DMS79 (cell line): ENCODE data around the gene USP17L29.
"Not testable (repeated sequence)": the region's sequence is repeated elsewhere in the genome, so short reads cannot be mapped to it uniquely, and the experiment has no call there.

Experiments used
- DNase-seq: peaks from one replicate; lab custom pipeline; 2025; lab: John Stamatoyannopoulos, UW

The USP17L29 gene

GRCh38 chr4:9353338-9353737 is at the start of gene USP17L29:
USP17L29 (plus strand) TSS chr4:9353638; CDS start chr4:9353638, 0 bp downstream.
- not testable (repeated sequence) for DNase-seq

GRCh38 chr4:9324191-9324590 is 29.2 kb upstream of the USP17L29 start:
- not testable (repeated sequence) for DNase-seq

- not testable (repeated sequence) for DNase-seq
Observed at GRCh38 chr4:9324865-9325264, 28.6 kb upstream of the USP17L29 start, which contains the start of gene USP17L24. USP17L24 (plus strand) TSS chr4:9325165; CDS start chr4:9325165, 0 bp downstream.

- not testable (repeated sequence) for DNase-seq
Observed at GRCh38 chr4:9329611-9330010, 23.8 kb upstream of the USP17L29 start, which contains the start of gene USP17L25. USP17L25 (plus strand) TSS chr4:9329911; CDS start chr4:9329911, 0 bp downstream.

- not testable (repeated sequence) for DNase-seq
Observed at GRCh38 chr4:9334358-9334757, 19.1 kb upstream of the USP17L29 start, which contains the start of gene USP17L26. USP17L26 (plus strand) TSS chr4:9334658; CDS start chr4:9334658, 0 bp downstream.

GRCh38 chr4:9339103-9339502 is 14.3 kb upstream of the USP17L29 start, which contains the start of gene USP17L5:
USP17L5 (plus strand) TSS chr4:9339403; CDS start chr4:9339403, 0 bp downstream.
- not testable (repeated sequence) for DNase-seq

- DNase-seq: not testable (repeated sequence)
Observed at GRCh38 chr4:9343848-9344247, 9.6 kb upstream of the USP17L29 start, which contains the start of gene USP17L27. USP17L27 (plus strand) TSS chr4:9344148; CDS start chr4:9344148, 0 bp downstream.

- not testable (repeated sequence) for DNase-seq
Observed at GRCh38 chr4:9348593-9348992, 4.8 kb upstream of the USP17L29 start, which contains the start of gene USP17L28. USP17L28 (plus strand) TSS chr4:9348893; CDS start chr4:9348893, 0 bp downstream.

- DNase-seq: not testable (repeated sequence)
Observed at GRCh38 chr4:9350866-9351265, 2.6 kb upstream of the USP17L29 start.

- not testable (repeated sequence) for DNase-seq
Observed at GRCh38 chr4:9362829-9363228, 9.4 kb downstream of the USP17L29 start, which contains the start of gene USP17L30. USP17L30 (plus strand) TSS chr4:9363129; CDS start chr4:9363129, 0 bp downstream.

- peak; percentile 3 for DNase-seq
Observed at GRCh38 chr4:9379881-9380280, 26.4 kb downstream of the USP17L29 start.

GRCh38 chr4:9381012-9381534 is 27.6 kb downstream of the USP17L29 start:
- DNase-seq: not testable (repeated sequence)

- DNase-seq: no peak
Observed at GRCh38 chr4:9384126-9384525, 30.7 kb downstream of the USP17L29 start.

GRCh38 chr4:9389001-9389400 is 35.6 kb downstream of the USP17L29 start:
- not testable (repeated sequence) for DNase-seq
